Neural cell (in vitro differentiated cells): ENCODE results near the gene ARHGEF11. TPM values are rescaled to one million over a fixed set of nuclear protein-coding genes. Genes with fewer than 3 reads are reported as not detected.

ENCODE experiments used
- H2AFZ ChIP-seq: fragments of 200-600, 300-800 bp; sonication (generic), shearing (Covaris generic); 2 replicates; pipeline ENCODE4 v1.6.0; 2014; ENCODE audit warnings: low read depth, mild to moderate bottlenecking, antibody characterized with exemption, low read length, moderate library complexity
- H3F3A ChIP-seq: fragments of 200-600 bp; shearing (Covaris generic); 2 replicates; pipeline ENCODE4 v1.6.1; 2016; ENCODE audit warnings: mild to moderate bottlenecking, moderate library complexity, mixed read lengths, antibody characterized with exemption, low read length; ENCODE audit not compliant: insufficient read depth, poor library complexity, severe bottlenecking
- H3K27ac ChIP-seq: fragments of 200-600, 300-800 bp; sonication (generic), shearing (Covaris generic); 2 replicates; pipeline ENCODE4 v1.5.1; 2014; ENCODE audit warnings: mild to moderate bottlenecking, low read length, moderate library complexity
- H3K27me3 ChIP-seq: fragments of 300-800, 200-600 bp; sonication (generic), shearing (Covaris generic); 2 replicates; pipeline ENCODE4 v1.6.0; 2014; ENCODE audit warnings: mild to moderate bottlenecking, low read depth, low read length, moderate library complexity; ENCODE audit not compliant: insufficient read depth
- H3K36me3 ChIP-seq: fragments of 300-800, 200-600 bp; sonication (generic), shearing (Covaris generic); 2 replicates; pipeline ENCODE4 v1.5.1; 2014; ENCODE audit warnings: mild to moderate bottlenecking, antibody characterized with exemption, low read length, moderate library complexity; ENCODE audit not compliant: insufficient read depth
- H3K4me2 ChIP-seq: fragments of 300-800, 200-600 bp; sonication (generic), shearing (Covaris generic); 2 replicates; pipeline ENCODE4 v1.6.0; 2014; ENCODE audit warnings: mild to moderate bottlenecking, low read length
- H3K4me3 ChIP-seq: fragments of 300-800, 200-600 bp; sonication (generic), shearing (Covaris generic); 2 replicates; pipeline ENCODE4 v1.5.1; 2014; ENCODE audit warnings: mild to moderate bottlenecking, low read length, moderate library complexity
- H3K79me2 ChIP-seq: fragments of 200-600 bp; shearing (Covaris generic); replicated peaks from 2 replicates; pipeline ENCODE4 v1.6.0; 2014; ENCODE audit warnings: mild to moderate bottlenecking, low read length, moderate library complexity; ENCODE audit not compliant: insufficient read depth
- H3K9ac ChIP-seq: fragments of 300-800, 200-600 bp; sonication (generic), shearing (Covaris generic); 2 replicates; pipeline ENCODE4 v1.6.1; 2016; ENCODE audit warnings: mild to moderate bottlenecking, low read length, mixed read lengths
- H3K9me2 ChIP-seq: fragments of 200-600 bp; shearing (Covaris generic); 2 replicates; pipeline ENCODE4 v1.6.1; 2016; ENCODE audit warnings: mild to moderate bottlenecking, low read length, mixed read lengths; ENCODE audit not compliant: insufficient read depth
- H3K9me3 ChIP-seq: fragments of 200-600, 300-800 bp; sonication (generic), shearing (Covaris generic); 2 replicates; pipeline ENCODE4 v1.6.1; 2016; ENCODE audit warnings: mild to moderate bottlenecking, mixed run types, low read length, moderate library complexity, mixed read lengths
- H4K20me1 ChIP-seq: fragments of 200-600 bp; shearing (Covaris generic); 2 replicates; pipeline ENCODE4 v1.6.1; 2016; ENCODE audit warnings: mild to moderate bottlenecking, mixed run types; ENCODE audit not compliant: insufficient read depth
- CTCF ChIP-seq: fragments of 450-650 bp; IDR thresholded peaks from 2 replicates; pipeline ENCODE4 v1.5.1; 2014; ENCODE audit warnings: antibody characterized with exemption, mild to moderate bottlenecking, moderate library complexity; ENCODE audit not compliant: poor library complexity, severe bottlenecking
- EP300 ChIP-seq: fragments of 450-650 bp; conservative IDR thresholded peaks from 2 replicates; pipeline ENCODE4 v1.6.1; 2014; ENCODE audit warnings: antibody characterized with exemption, mild to moderate bottlenecking, moderate library complexity; ENCODE audit not compliant: poor library complexity, severe bottlenecking
- EZH2 ChIP-seq: fragments of 200-600, 300-800 bp; shearing (Covaris generic), sonication (generic); IDR thresholded peaks from 2 replicates; pipeline ENCODE4 v1.6.1; 2014; ENCODE audit warnings: antibody characterized with exemption, low read length, borderline replicate concordance, mild to moderate bottlenecking; ENCODE audit not compliant: insufficient read depth, poor library complexity, severe bottlenecking
- MXI1 ChIP-seq: fragments of 450-650 bp; conservative IDR thresholded peaks from 2 replicates; pipeline ENCODE4 v1.6.1; 2014; ENCODE audit warnings: antibody characterized with exemption, mild to moderate bottlenecking; ENCODE audit not compliant: poor library complexity, severe bottlenecking
- POLR2AphosphoS5 ChIP-seq: IDR thresholded peaks from 2 replicates; pipeline ENCODE4 v1.6.1; 2012
- RAD21 ChIP-seq: fragments of 450-650 bp; conservative IDR thresholded peaks from 2 replicates; pipeline ENCODE4 v1.6.1; 2014; ENCODE audit warnings: antibody characterized with exemption, mild to moderate bottlenecking, moderate library complexity
- REST ChIP-seq: IDR thresholded peaks from 2 replicates; pipeline ENCODE4 v1.6.1; 2012; ENCODE audit warnings: borderline replicate concordance
- SMC3 ChIP-seq: fragments of 450-650 bp; conservative IDR thresholded peaks from 2 replicates; pipeline ENCODE4 v1.6.1; 2014; ENCODE audit warnings: antibody characterized with exemption, mild to moderate bottlenecking, moderate library complexity; ENCODE audit not compliant: poor library complexity
- TAF1 ChIP-seq: IDR thresholded peaks from 2 replicates; pipeline ENCODE4 v1.6.1; 2012; ENCODE audit warnings: low read depth
- polyA plus RNA-seq: library from polyadenylated mRNA; depleted of rRNA; stranded (reverse); fragments of >200 nt; gene quantifications from 2 replicates; pipeline ENCODE4 v1.2.3, GENCODE V29; 2014

ARHGEF11 gene
- polyA plus RNA-seq, 1 donor from 2014 or later = 33.2 TPM

GRCh38 chr1:157019457-157019856 is 26.1 kb downstream of the ARHGEF11 start:
- Histone ChIP-seq H3F3A (no peaks in the 10 kb centered on the region), H3K4me2 (no peak overlapping the region), H3K36me3 (no peaks in the 10 kb centered on the region), H3K27me3 (no peaks in the 10 kb centered on the region), H2AFZ (no peak overlapping the region), H3K9me2 (no peaks in the 10 kb centered on the region), H3K79me2 (peaks cover 24% of the 10 kb centered on the region), H3K4me3 (no peak overlapping the region), H3K27ac (no peak overlapping the region), H4K20me1 (no peaks in the 10 kb centered on the region), H3K9me3 (no peaks in the 10 kb centered on the region), H3K9ac (no peak overlapping the region)
- no peak for TF ChIP-seq EZH2
- TF ChIP-seq MXI1 = no peak
- no peak for TF ChIP-seq POLR2AphosphoS5
- TF ChIP-seq TAF1 = no peak
- no peak for TF ChIP-seq RAD21
- TF ChIP-seq REST = no peak
- TF ChIP-seq SMC3 = no peak
- no peak for TF ChIP-seq CTCF
- TF ChIP-seq EP300 = no peak

GRCh38 chr1:157011845-157012244 is 33.7 kb downstream of the ARHGEF11 start:
- Histone ChIP-seq H4K20me1 (no peaks in the 10 kb centered on the region), H2AFZ (no peak overlapping the region), H3K9me2 (no peaks in the 10 kb centered on the region), H3K27me3 (no peaks in the 10 kb centered on the region), H3K4me2 (no peak overlapping the region), H3K4me3 (no peak overlapping the region), H3K79me2 (peaks cover 30% of the 10 kb centered on the region), H3K9ac (no peak overlapping the region), H3K27ac (no peak overlapping the region), H3F3A (no peaks in the 10 kb centered on the region), H3K36me3 (no peaks in the 10 kb centered on the region), H3K9me3 (no peaks in the 10 kb centered on the region)
- no peak for TF ChIP-seq EP300
- no peak for TF ChIP-seq RAD21
- TF ChIP-seq REST = no peak
- TF ChIP-seq POLR2AphosphoS5 = no peak
- TF ChIP-seq MXI1 = no peak
- no peak for TF ChIP-seq TAF1
- no peak for TF ChIP-seq CTCF
- no peak for TF ChIP-seq EZH2
- no peak for TF ChIP-seq SMC3
